HepG2 (cell line): Measurements from ENCODE around the gene TBC1D1. TPM values are rescaled to one million over a fixed set of nuclear protein-coding genes. Genes with fewer than 3 reads are reported as not detected.
A peak's percentile ranks its signal among the peaks of the same experiment; 100 is the strongest.

ENCODE experiments used
- ARNT2 ChIP-seq: sonication (generic); formaldehyde crosslinking; IDR thresholded peaks from 2 replicates; pipeline ENCODE4 v1.8.0; 2022; ENCODE audit warnings: mild to moderate bottlenecking, low read depth, missing genetic modification reagents, moderate library complexity
- DZIP1 ChIP-seq: sonication (generic); formaldehyde crosslinking; IDR thresholded peaks from 2 replicates; pipeline ENCODE4 v1.5.0; 2020; ENCODE audit warnings: mild to moderate bottlenecking, missing genetic modification reagents
- FOXK2 ChIP-seq: fragments of 450-650 bp; IDR thresholded peaks from 2 replicates; pipeline ENCODE4 v1.6.1; 2016
- HIVEP1 ChIP-seq: sonication (generic); formaldehyde crosslinking; IDR thresholded peaks from 2 replicates; pipeline ENCODE4 v1.4.0; 2020; ENCODE audit warnings: mild to moderate bottlenecking, missing genetic modification reagents
- IKZF4 ChIP-seq: sonication (generic); formaldehyde crosslinking; IDR thresholded peaks from 2 replicates; pipeline ENCODE4 v1.5.1; 2020; ENCODE audit warnings: borderline replicate concordance, mild to moderate bottlenecking, low read depth, missing genetic modification reagents; ENCODE audit errors: not compliant biosample characterization
- MLLT10 ChIP-seq: sonication (generic); formaldehyde crosslinking; IDR thresholded peaks from 2 replicates; pipeline ENCODE4 v1.4.0; 2020; ENCODE audit warnings: missing genetic modification reagents
- NONO ChIP-seq, 2 experiments: fragments of 450-650 bp in 1 of 2; sonication (generic) in 1 of 2; formaldehyde crosslinking in 1 of 2; IDR thresholded peaks in 1 of 2; conservative IDR thresholded peaks in 1 of 2; 2 replicates each; pipeline versions ENCODE4 v1.6.1 to v1.8.0; 2017 to 2022; ENCODE audit warnings: mild to moderate bottlenecking in 1 of 2, missing genetic modification reagents in 1 of 2, moderate library complexity in 1 of 2
- RELA ChIP-seq: sonication (generic); formaldehyde crosslinking; IDR thresholded peaks from 2 replicates; pipeline ENCODE4 v1.4.0; 2020; ENCODE audit warnings: missing genetic modification reagents
- SATB2 ChIP-seq: sonication (generic); formaldehyde crosslinking; IDR thresholded peaks from 2 replicates; pipeline ENCODE4 v1.5.0; 2020; ENCODE audit warnings: missing genetic modification reagents
- SOX13 ChIP-seq, 3 experiments: fragments of 450-650 bp in 1 of 3; sonication (generic) in 1 of 3; formaldehyde crosslinking in 1 of 3; IDR thresholded peaks in 2 of 3; conservative IDR thresholded peaks in 1 of 3; 2 replicates each; pipeline versions ENCODE4 v1.5.0 to v1.6.1; 2016 to 2020; ENCODE audit warnings: antibody characterized with exemption in 1 of 3, mild to moderate bottlenecking in 1 of 3, missing compliant biosample characterization in 1 of 3, missing genetic modification reagents in 1 of 3, moderate library complexity in 1 of 3
- SP5 ChIP-seq: IDR thresholded peaks from 2 replicates; pipeline ENCODE4 v1.6.1; 2016; ENCODE audit warnings: low read depth, borderline replicate concordance
- TGIF2 ChIP-seq: IDR thresholded peaks from 2 replicates; pipeline ENCODE4 v1.6.1; 2016; ENCODE audit warnings: control low read depth, missing compliant biosample characterization
- THAP7 ChIP-seq: sonication (generic); formaldehyde crosslinking; IDR thresholded peaks from 2 replicates; pipeline ENCODE4 v1.8.1; 2023; ENCODE audit warnings: mild to moderate bottlenecking, missing genetic modification reagents
- ZFYVE20 ChIP-seq: sonication (generic); formaldehyde crosslinking; IDR thresholded peaks from 2 replicates; pipeline ENCODE4 v1.8.0; 2023; ENCODE audit warnings: low read depth, mild to moderate bottlenecking, moderate library complexity, missing genetic modification reagents, borderline replicate concordance
- ZNF383 ChIP-seq: sonication (generic); formaldehyde crosslinking; IDR thresholded peaks from 2 replicates; pipeline ENCODE4 v1.4.0; 2020; ENCODE audit warnings: missing genetic modification reagents, mild to moderate bottlenecking, borderline replicate concordance
- ZNF574 ChIP-seq: sonication (generic); formaldehyde crosslinking; IDR thresholded peaks from 2 replicates; pipeline ENCODE4 v1.4.0; 2020; ENCODE audit warnings: missing genetic modification reagents
- ZNF792 ChIP-seq: IDR thresholded peaks from 2 replicates; pipeline ENCODE4 v1.6.1; 2016
- ZNF841 ChIP-seq: sonication (generic); formaldehyde crosslinking; IDR thresholded peaks from 2 replicates; pipeline ENCODE4 v1.8.1; 2023; ENCODE audit warnings: missing genetic modification reagents, borderline replicate concordance
- ZZZ3 ChIP-seq: sonication (generic); formaldehyde crosslinking; IDR thresholded peaks from 2 replicates; pipeline ENCODE4 v1.4.0; 2020; ENCODE audit warnings: missing genetic modification reagents, mild to moderate bottlenecking, borderline replicate concordance
- polyA plus RNA-seq, 8 experiments: library from polyadenylated mRNA; depleted of rRNA in 3 of 8; stranded (reverse) in 7 of 8; unstranded in 1 of 8; fragments of >200 nt; fragmentation: Illumina TruSeq in 4 of 8; extraction: Trizol in 4 of 8; gene quantifications; 2 replicates each; pipeline versions ENCODE4 v1.2.1 to v1.2.3, GENCODE V29; 2011 to 2016; ENCODE audit warnings: low read depth in 4 of 8, missing spikeins in 1 of 8, mixed read lengths in 1 of 8; ENCODE audit not compliant: insufficient read depth in 1 of 8
- total RNA-seq, 5 experiments: library from RNA; depleted of rRNA; stranded (reverse); fragments of >200 nt; fragmentation: Illumina TruSeq; extraction: Trizol; gene quantifications; 2 replicates each; pipeline ENCODE4 v1.2.3, GENCODE V29; 2016; ENCODE audit warnings: low read depth in 1 of 5
- TF ChIP-seq, protein P1 (sequence below): sonication (generic); formaldehyde crosslinking; IDR thresholded peaks from 2 replicates; pipeline ENCODE4 v1.4.0; 2020; ENCODE audit warnings: missing genetic modification reagents, borderline replicate concordance

Gene TBC1D1
- total and polyA plus RNA-seq, 2 of the 13 experiments (the other 11 are each of a cell fraction or from before 2014, with no cell fraction given) = 37.3 to 62.8 TPM

DNA sequence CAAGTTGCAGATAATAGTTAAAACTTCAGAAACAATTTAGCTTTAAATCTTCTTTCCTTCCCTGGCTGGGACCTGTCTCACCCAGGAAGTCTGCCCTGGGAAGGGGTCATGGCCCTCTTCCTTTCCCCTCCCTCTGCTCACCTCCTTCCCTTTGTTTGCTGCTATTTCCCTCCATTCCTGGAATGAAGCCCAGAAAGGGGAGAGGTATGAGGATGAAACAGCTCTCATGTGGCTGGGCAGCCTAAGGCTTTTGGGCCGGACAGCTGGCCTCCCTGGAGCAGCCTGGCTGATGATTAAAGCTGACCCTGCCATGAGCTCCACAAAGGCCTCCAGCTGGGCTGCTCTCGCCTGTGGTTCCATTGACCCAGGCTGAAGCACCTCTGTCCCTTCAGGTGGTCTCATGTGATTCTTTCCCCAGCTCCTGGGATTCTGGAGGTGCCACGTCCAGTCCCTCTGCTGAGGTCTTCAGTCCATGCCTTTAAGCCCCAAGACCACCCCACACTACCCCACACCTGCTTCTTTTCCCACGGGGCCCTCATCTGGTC lies 271.4 kb downstream of the TBC1D1 start (continued):
- TF ChIP-seq DZIP1 (CRISPR knock-in tag) = no peak
- TF ChIP-seq MLLT10 = no peak
- TF ChIP-seq SP5 (CRISPR knock-in tag) = peak; percentile 97
- no peak for TF ChIP-seq ZNF841
- peak; percentile 64 for TF ChIP-seq ZNF574 (CRISPR knock-in tag)
- no peak for TF ChIP-seq IKZF4 (CRISPR knock-in tag)
- no peak for TF ChIP-seq ZZZ3 (CRISPR knock-in tag)
- no peak for TF ChIP-seq FOXK2
- TF ChIP-seq ARNT2 (CRISPR knock-in tag) = no peak
- TF ChIP-seq SATB2 (CRISPR knock-in tag) = 0 out of 2 replicates have a peak, but pooled peaks have one; percentile 29
- TF ChIP-seq ZNF792 (CRISPR knock-in tag) = peak; percentile 79
- TF ChIP-seq HIVEP1 (CRISPR knock-in tag) = peak; percentile 58; the same call in 1 of the 2 replicates
- TF ChIP-seq, protein P1, sequence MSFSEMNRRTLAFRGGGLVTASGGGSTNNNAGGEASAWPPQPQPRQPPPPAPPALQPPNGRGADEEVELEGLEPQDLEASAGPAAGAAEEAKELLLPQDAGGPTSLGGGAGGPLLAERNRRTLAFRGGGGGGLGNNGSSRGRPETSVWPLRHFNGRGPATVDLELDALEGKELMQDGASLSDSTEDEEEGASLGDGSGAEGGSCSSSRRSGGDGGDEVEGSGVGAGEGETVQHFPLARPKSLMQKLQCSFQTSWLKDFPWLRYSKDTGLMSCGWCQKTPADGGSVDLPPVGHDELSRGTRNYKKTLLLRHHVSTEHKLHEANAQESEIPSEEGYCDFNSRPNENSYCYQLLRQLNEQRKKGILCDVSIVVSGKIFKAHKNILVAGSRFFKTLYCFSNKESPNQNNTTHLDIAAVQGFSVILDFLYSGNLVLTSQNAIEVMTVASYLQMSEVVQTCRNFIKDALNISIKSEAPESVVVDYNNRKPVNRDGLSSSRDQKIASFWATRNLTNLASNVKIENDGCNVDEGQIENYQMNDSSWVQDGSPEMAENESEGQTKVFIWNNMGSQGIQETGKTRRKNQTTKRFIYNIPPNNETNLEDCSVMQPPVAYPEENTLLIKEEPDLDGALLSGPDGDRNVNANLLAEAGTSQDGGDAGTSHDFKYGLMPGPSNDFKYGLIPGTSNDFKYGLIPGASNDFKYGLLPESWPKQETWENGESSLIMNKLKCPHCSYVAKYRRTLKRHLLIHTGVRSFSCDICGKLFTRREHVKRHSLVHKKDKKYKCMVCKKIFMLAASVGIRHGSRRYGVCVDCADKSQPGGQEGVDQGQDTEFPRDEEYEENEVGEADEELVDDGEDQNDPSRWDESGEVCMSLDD (CRISPR knock-in tag) = no peak
- no peak for TF ChIP-seq NONO (IDR thresholded peaks at IDR 0.05)
- TF ChIP-seq NONO (CRISPR knock-in tag; conservative IDR thresholded peaks at IDR 0.05) = peak; percentile 71
- peak; percentile 55; the same call in 1 of the 2 replicates for TF ChIP-seq TGIF2 (CRISPR knock-in tag)
- TF ChIP-seq ZNF383 (CRISPR knock-in tag) = no peak
- no peak for TF ChIP-seq ZFYVE20 (CRISPR knock-in tag)
- 0 out of 2 replicates have a peak, but pooled peaks have one; percentile 64 for TF ChIP-seq THAP7
- no peak for TF ChIP-seq RELA
- TF ChIP-seq SOX13 (IDR thresholded peaks at IDR 0.05) = peak; percentile 52; the same call in 1 of the 2 replicates
- TF ChIP-seq SOX13 (CRISPR knock-in tag; conservative IDR thresholded peaks at IDR 0.05 in 1 of 2, IDR thresholded peaks at IDR 0.05 in 1 of 2) = peak in 1 of 2 experiments; percentile 97; a peak in 2 of 4 replicates
